HG03442 (cell line): ENCODE data around the gene SLF2.

Experiments used
- ATAC-seq: cut with Tn5 transposase; IDR thresholded peaks from one replicate; pipeline ENCODE4 v1.9.1; 2021; ENCODE audit warnings: mild to moderate bottlenecking, moderate library complexity; ENCODE audit not compliant: unreplicated experiment

Gene SLF2

DNA sequence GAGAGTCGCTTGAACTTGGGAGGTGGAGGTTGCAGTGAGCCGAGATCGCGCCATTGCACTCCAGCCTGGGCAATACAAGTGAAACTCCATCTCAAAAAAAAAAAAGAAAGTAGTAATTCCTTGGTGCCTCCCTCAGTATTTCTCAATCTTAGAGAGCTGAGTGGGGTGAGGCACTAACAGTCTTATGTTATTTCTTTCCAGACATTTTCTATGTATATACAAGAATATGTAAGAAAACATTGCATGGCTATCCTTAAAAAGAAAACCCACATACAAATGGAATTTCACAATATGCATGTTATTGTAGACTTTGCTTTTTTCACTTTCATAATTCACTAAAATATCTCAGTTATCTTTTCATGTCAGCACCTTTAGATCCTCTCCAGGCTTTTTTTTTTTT lies 13.6 kb upstream of the SLF2 start:
- no peak for ATAC-seq

DNA sequence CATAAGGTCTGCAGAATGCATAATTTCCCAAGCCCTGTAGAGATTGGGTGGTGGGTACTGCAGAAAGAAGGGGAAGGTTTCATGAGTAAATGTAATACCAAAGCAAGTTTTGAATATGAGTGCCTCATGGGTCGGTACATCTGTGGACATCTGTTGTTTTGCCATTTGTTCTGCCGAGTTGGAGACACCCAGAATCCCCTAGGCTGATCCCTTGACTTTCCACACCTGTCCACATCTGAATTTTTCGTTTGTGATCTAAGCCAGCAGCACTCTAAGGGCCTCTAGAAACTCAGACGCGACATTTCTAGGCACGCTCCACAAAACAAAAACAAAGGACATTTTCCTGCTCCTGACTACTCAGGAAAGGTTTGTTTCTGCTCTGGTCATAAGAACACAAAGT lies 11.7 kb upstream of the SLF2 start:
- ATAC-seq: no peak

DNA sequence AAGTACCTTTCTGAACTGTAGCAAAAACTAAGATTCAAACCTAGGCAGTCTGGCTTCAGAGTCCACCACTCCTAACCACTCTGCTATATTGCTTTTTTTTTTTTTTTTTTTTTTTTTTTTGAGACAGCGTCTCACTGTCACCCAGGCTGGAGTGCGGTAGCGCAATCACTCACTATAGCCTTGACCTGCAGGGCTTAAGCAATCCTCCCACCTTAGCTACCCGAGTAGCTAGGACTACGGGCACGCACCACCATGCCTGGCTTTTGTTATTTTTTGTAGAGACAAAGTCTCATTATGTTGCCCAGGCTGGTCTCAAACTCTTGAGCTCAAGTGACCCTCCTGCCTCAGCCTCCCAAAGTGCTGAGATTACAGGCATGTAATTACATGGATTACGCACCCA lies 10.1 kb upstream of the SLF2 start:
- no peak for ATAC-seq

DNA sequence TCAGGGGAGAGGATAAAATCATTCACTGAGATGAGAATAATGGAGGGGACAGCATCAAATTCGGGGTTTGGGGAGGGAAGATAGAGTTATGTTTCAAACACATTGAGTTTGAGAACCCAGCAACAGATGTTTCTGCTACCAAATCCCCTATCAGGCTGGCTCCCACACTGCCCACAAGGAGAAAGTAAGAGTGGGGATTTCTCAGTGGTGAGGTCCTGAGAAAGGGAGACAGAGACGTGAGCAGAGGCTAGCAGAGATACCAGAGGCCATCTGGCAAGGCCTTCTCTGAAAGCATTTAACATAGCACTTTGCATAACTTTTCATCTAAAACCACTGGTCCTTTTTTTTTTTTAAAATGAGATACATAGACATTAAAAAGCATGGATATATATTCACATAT lies 7.8 kb upstream of the SLF2 start:
- no peak for ATAC-seq

DNA sequence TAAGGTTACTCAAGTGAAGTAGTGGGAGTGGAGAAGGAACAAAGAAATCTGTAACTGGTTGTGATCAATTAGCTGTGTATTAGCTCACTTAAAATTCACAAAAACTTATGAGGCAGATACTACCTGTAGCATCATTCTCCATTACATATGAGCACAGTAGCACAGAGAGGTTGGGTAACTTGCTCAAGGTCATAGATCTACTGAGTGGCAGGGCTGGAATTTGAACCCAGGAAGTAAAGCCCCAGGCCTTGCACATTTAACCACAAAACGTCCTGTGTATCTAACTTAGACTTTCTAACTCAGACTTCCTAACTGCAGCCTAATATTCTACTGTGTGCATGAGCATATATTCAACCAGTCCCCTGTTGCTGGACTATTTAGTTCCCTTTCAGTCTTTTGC lies 5.6 kb upstream of the SLF2 start:
- ATAC-seq: no peak

DNA sequence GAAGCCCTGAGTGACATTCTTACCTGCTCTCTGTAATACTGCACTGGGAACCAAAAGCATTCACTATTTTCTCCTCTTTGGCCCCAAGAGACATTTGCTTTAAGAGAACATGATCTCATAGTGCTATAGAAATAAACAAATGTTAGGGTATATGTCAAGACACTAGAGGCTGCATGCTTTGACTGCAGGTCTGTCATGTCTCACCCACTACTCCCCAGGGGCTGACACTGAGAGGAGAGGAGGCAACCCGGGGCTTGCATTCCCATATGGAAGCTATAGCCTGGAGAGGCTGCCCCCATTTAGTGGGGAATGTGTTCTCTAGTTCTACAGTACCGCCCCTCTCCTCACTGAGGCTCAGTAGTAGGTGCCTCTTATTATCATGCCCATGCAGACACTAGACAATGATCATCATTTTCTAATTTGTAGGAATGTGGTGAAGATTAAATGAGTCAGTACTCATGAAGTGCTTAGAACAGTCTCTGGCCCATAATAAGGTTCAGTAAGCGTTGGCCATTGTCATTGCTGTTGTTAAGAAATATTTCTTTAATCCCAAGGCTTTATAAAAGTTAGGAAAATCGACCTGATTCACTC lies 4.9 kb upstream of the SLF2 start:
- ATAC-seq: no peak

DNA sequence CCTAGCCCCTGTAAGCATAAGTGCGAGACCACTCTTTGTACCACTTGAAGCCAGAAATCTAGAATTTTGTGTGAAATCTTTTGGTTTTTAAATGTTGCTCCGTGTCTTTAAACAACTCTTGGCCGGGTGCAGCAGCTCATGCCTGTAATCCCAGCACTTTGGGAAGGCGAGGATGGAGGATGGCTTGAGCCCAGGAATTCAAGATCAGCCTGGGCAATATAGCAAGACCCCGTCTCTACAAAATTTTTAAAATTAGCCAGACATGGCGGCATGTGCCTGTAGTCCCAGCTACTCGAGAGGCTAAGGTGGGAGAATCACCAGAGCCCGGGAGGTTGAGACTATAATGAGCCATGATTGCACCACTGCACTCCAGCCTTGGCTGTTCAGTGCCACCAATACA lies 4.4 kb upstream of the SLF2 start:
- no peak for ATAC-seq

DNA sequence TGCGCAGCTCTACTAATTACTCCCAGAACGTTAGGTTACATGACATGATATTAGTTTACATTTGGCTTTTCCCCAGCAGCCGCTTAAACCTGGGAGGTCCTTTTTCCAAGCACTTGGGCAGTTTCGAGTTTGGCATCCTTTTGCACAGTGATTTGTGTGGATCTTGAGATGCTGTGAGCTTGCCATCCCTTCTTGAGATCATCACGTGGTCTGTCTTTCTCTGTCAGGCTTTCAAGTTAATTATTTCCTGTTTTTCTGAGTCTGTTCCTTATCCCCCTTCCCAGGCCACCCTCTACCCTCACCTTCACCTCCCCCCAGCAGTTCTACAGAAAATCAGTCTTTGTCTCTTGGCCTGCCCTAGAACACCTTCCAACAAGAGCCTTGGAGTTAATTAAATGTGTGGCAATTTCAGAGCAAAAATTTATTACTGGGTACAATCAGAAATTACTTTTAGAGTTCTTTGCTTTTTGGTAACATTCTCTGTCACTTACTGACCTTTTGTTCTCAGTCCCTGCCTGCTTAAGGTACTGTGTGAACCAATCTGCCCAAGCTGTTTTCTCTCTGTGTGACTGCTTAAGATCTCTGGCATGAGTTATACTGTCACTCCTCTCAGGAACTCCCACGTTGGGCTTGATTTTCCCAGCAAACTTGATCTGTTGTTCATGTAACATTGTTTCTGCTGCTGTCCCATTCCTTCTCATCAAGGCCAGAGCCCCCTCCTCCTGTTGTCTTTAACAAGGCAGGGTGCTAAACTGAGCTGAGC lies 3.1 kb upstream of the SLF2 start:
- no peak for ATAC-seq

DNA sequence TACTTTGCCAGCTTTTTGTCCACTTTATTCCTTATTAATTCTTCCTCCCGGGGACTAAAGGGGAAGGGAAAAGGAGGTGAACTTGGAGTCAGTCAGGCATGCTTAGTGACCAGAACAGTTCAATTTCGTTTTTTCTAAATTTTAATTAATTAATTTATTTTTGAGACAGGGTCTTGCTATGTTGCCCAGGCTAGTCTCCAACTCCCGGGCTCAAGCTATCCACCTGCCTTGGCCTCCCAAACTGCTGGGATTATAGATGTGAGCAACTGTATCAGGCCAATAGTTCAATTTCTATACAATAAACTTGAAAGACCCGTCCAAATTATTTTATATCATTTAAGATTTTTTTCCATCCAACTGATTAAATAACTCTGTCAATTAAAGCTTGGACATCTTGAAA lies 1.3 kb upstream of the SLF2 start:
- ATAC-seq: no peak

DNA sequence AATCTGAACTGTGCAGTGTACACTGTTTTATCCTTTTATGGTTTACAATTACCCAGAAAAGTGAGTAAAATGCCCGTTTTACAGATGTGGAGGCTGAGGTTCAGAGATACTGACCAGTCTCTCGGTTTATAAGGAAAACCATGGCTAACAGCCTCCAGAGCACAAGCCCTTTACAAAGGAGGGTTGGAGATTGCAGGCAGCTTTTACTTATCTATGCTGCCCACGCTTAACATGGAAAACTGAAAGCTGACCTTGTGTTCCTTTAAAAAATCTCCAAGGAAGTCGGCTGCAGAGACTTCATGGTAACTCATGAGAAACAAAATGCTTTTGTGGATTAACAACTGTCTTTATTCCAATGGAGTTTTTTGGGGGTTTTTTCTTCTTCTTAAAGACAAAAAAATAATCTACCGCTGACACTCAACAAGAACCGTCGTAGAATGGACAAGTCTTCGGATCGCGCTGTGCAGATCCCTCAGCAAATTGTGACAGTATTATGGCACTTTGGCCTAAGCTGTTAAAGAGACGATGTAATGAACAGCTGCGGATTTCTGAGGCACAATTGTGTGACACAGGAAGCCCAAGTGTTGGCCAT lies 654 bp upstream of the SLF2 start:
- ATAC-seq: no peak

DNA sequence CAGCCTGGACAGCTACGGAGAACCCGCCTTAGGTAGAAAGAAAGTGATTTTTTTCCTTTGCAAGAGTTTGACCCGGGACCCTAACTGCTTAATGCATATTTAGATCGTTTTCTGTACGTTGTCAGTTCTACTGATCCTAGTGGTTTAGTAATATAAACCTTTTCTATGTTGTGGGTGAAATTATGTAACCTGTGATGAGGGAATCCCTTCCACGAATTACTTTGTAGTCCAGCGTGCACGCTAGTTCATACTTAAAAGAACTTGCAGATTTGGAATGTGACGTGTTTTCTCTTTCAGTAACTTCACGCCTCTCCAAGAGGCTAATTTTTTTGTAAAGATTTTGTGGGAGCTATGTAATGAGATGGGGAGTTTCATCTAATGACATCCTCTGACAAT lies 705 bp downstream of the SLF2 start:
- ATAC-seq: no peak

DNA sequence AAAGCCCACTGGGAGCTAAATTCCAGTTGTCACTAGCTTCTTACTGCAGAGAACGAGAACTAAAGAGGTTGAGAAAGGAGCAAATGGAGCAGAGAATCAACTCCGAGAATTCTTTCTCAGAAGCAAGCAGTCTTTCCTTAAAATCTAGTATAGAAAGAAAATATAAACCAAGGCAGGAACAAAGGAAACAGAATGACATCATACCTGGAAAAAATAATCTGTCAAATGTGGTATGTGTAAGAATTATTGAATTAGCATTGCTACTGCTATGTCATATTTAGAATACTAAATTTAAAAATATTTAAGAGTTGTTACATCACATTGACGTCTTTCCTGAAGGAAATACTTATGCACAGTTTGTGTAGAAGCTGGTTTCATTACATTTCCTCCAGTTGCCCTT lies 4.3 kb downstream of the SLF2 start:
- ATAC-seq: no peak

DNA sequence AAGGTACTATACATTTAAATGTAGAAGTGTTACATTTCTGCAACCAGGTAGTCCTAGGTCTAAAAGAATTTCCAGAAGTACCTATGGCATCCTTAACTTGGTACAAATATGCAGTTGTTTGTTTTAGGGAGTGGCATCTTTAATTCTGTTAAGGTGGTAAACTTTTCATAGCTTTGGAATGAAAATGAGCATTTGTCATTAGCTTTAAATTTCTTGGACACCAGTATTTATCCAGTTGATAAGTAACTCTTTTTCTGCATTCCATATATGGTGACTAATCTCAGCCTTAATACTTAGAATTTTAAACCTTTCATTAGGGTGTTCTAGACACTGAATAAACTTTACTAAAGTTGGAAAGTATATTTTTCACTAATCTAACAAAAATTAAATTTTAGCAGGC lies 10.8 kb downstream of the SLF2 start:
- ATAC-seq: no peak

DNA sequence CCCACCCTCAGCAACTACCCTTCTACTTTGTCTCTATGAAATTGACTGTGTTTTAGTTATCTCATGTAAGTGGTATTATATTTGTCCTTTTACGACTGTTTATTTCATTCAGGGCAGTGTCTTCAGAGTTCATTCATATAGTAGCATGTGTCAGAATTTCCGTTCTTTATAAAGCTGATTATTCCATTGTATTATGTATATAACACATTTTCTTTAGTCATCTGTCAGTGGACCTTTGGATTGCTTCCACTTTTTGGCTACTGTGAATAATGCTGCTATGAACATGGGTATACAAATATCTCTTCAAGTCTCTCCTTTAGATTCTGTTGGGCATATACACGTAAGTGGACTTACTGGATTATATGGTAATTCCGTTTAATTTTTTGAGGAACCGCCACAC lies 14.5 kb downstream of the SLF2 start:
- ATAC-seq: no peak

DNA sequence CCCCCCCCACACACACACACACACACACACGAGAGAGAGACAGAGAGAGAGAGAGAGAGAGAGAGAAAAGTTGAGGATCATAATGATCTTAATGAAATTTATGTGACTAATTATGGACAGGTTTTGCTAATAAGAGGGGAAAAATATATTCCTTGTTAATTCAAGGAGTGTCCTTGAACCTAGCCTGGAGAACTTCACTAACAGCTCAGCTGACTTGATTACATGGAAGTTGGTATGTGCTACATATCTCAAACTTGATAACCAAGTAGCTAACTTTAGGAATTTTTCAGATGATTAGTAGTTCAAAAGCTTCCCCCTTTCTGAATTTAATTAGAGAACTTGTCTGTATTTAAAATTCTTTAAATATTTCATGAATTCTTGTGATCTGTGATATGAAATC lies 15.3 kb downstream of the SLF2 start:
- no peak for ATAC-seq

DNA sequence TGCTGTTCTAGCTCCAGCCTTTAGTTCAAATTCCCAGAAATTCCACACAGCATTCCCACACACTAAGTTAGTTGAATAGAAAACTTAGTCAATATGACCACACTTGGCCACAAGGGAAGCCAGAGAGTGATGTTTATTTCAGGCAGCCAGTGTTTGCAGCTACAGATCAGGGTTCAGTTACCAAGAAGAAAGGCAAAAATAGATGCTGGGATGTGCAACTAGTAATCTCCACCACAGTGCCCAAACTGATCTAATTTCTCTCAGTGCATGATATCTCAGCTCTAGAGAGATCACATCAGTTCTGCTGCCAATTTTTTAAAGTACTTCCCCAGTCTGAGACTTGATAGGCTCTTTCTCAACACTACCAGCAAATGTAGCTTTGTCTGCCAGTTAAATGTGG lies 17.6 kb downstream of the SLF2 start:
- ATAC-seq: no peak

DNA sequence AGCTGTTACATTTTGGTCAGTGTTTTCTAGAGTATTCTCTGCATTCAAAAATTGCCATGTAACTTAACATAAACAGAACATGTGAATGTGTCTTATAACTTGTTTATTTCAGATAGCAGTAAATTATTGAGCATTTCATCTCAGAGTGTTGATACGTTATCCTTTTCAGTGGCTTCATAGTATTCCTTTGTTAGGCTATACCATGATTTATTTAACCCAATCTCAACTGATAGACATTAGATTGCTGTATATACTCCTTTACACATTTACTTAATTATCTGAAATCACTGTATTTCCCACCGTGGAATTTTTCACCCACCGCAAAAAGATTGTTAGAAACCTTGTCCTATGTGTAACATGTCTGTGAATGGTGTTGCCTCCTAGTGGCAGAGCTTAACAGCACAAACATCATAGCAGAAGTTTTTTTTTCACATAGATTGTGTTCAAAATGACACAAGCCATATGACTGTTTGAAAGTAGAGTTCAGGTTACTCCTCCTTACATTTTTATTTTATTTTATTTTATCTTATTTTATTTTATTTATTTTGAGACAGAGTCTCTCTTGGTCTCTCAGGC lies 21.4 kb downstream of the SLF2 start:
- no peak for ATAC-seq

DNA sequence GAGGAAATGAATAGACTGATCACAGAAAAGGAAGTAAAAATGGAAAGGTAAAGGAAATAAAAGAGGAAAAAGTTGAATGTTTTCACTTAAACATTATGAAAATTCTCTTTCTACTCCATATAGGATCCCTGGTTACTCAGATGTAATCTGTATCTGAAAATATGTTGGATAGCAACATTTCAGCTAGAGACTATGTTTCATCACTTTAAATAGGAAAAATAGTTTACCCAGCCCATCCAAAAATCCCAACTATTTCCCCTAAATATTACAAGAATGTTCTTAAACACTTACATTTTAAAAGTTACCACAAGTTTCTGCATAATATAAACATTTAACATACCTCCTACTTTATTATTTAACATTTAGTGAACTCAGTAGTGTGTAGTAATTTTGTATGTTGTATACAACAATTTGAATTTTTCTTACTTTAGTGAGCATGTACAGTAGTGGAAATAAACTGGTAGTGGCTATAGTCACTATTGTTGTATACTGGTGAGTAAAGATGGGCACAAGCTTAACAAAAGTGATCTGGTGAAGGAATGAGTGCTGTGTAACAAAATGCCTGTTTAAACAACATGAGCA lies 27.1 kb downstream of the SLF2 start:
- ATAC-seq: no peak

DNA sequence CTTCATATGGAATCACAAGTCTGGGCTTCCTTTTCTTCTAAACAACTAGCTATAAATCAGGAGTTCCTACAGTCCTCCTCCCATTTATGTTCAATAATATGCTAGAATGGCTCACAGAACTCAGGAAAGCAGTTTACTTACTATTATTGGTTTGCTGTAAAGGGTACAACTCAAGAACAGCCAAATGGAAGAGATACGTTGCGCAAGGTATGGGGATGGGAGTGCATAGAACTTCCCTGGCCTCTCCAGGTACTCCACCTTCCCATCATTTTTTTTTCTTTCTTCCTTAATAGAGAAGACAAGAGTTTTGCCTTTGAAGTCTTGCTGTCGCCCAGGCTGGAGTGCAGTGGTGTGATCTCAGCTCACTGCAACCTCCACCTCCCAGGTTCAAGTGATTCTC lies 29.5 kb downstream of the SLF2 start:
- ATAC-seq: no peak

DNA sequence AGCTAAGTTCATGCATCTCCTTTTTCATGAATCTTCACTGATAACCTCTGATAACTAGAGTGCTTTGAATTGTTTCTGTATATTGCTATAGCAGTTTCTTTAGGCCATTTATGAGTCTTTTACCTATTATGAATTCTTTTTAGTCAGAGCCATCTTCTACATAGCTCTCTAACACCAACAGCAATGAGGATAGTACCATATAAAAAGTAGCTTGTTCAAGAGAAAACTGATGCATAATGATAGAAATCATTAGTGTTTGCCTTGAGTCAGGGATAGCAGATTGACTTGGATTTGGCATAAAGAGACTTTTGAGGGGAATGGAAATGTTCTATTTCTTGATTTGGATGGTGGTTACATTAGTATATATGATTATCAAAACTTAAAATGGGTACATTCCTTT lies 30.7 kb downstream of the SLF2 start:
- ATAC-seq: no peak

DNA sequence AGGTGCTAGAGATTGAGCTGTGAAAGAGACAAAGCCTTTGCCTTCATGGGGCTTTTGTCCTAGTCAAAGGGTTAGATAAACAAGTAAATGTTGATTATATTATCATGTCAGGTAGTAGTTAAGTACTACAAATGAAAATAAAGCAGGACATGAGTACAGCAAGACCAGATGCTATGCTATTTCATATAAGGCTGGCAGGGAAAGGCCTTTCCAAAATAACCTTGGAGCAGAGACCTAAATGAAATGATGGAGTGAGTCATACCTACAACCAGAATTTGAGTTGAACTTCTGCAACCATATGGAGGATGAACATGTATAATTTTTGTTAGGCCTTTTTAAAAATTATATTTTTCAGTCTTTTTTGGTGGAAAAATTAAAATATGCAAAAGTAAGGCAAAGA lies 33.0 kb downstream of the SLF2 start:
- no peak for ATAC-seq

DNA sequence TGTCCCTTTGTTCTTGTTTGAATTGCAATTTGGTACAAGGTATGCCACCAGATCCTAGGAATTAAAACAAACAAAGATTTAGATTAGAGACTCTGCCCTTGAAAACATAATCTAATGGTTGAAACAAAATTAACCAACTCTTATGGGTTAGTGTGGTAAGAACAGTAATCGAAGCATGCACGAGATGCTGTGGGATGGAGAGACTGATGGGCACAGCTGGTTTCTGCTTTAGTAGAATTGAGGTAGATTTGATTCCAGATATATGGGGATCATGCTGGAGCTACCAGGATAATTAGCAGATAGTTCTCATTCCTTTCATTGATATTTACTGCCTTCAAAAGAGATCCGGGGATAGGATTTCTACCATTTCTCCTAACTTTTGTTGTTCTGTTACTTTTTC lies 36.2 kb downstream of the SLF2 start:
- no peak for ATAC-seq
